ENCODE data around the gene PPEF1.

- TF ChIP-seq CTCF (IDR thresholded peaks at IDR 0.05; ENCODE audit: insufficient read depth, low read length, poor library complexity, severe bottlenecking) (no peak), EZH2phosphoT487 (conservative IDR thresholded peaks at IDR 0.05; ENCODE audit: low read length) (no peak)
Measured at GRCh38 chrX:18856645-18856997, 149.2 kb downstream of the PPEF1 start.

All from SU-DHL-6 (cell line).